ENCODE results near the gene ACTN2. TPM values are rescaled to one million over a fixed set of nuclear protein-coding genes. Genes with fewer than 3 reads are reported as not detected.
A peak's percentile ranks its signal among the peaks of the same experiment; 100 is the strongest.

The ACTN2 gene
- polyA plus RNA-seq, 12 donors, result 316 to 2,671 (median 1,610) TPM

GRCh38 chr1:236734141-236734765, 48.0 kb downstream of the ACTN2 start:
- no peak for DNase-seq

GRCh38 chr1:236736761-236737160, 50.5 kb downstream of the ACTN2 start:
- DNase-seq, result no peak

GRCh38 chr1:236741753-236742152, 55.5 kb downstream of the ACTN2 start:
- DNase-seq, result no peak

- DNase-seq, result no peak
Observed at GRCh38 chr1:236742421-236743160, 56.3 kb downstream of the ACTN2 start.

GRCh38 chr1:236744533-236744932, 58.2 kb downstream of the ACTN2 start:
- no peak for DNase-seq

- DNase-seq, result no peak
Observed at GRCh38 chr1:236746785-236747184, 60.5 kb downstream of the ACTN2 start.

- DNase-seq, result no peak
Observed at GRCh38 chr1:236747311-236747985, 61.1 kb downstream of the ACTN2 start.

- DNase-seq, result no peak
Observed at GRCh38 chr1:236748268-236748870, 62.1 kb downstream of the ACTN2 start.

- DNase-seq, result no peak
Observed at GRCh38 chr1:236750928-236751327, 64.6 kb downstream of the ACTN2 start.

- no peak for DNase-seq
Observed at GRCh38 chr1:236751385-236751784, 65.1 kb downstream of the ACTN2 start.

- no peak for DNase-seq
Observed at GRCh38 chr1:236751935-236752334, 65.6 kb downstream of the ACTN2 start.

GRCh38 chr1:236753516-236753915, 67.2 kb downstream of the ACTN2 start:
- DNase-seq, result no peak

- no peak for DNase-seq
Observed at GRCh38 chr1:236753964-236754363, 67.7 kb downstream of the ACTN2 start.

GRCh38 chr1:236754525-236755210, 68.4 kb downstream of the ACTN2 start:
- no peak for DNase-seq

- no peak for DNase-seq
Observed at GRCh38 chr1:236757640-236758039, 71.3 kb downstream of the ACTN2 start.

- DNase-seq, result peak; percentile 35
Observed at GRCh38 chr1:236759252-236759859, 73.1 kb downstream of the ACTN2 start.

- DNase-seq, result no peak
Observed at GRCh38 chr1:236760480-236760879, 74.2 kb downstream of the ACTN2 start.

GRCh38 chr1:236760986-236761385, 74.7 kb downstream of the ACTN2 start:
- no peak for DNase-seq

- DNase-seq, result no peak
Observed at GRCh38 chr1:236761397-236762132, 75.3 kb downstream of the ACTN2 start.

GRCh38 chr1:236762410-236762809, 76.1 kb downstream of the ACTN2 start:
- no peak for DNase-seq

GRCh38 chr1:236765831-236766230, 79.5 kb downstream of the ACTN2 start:
- no peak for DNase-seq
